Liver (tissue), 9 donors: Measurements from ENCODE around the gene ZNF398. TPM values are rescaled to one million over a fixed set of nuclear protein-coding genes. Genes with fewer than 3 reads are reported as not detected.
A peak's percentile ranks its signal among the peaks of the same experiment; 100 is the strongest.

Experiments
- DNase-seq: peaks from one replicate; pipeline ENCODE4 v3.0.0-alpha.2; 2017; ENCODE audit warnings: low spot score
- H3K27ac ChIP-seq, 2 donors: one replicate each; pipeline ENCODE4 v1.7.0; 2013; ENCODE audit warnings: inconsistent platforms in 2 of 2, low read length in 2 of 2, control low read depth in 1 of 2, low read depth in 1 of 2, mild to moderate bottlenecking in 1 of 2
- H3K27me3 ChIP-seq, 4 donors: one replicate each; pipeline versions ENCODE4 v1.6.1 to v1.7.0; 2013; ENCODE audit warnings: low read length in 3 of 4, inconsistent platforms in 1 of 4, mild to moderate bottlenecking in 1 of 4, moderate library complexity in 1 of 4; ENCODE audit not compliant: control insufficient read depth in 4 of 4, insufficient read depth in 4 of 4
- H3K36me3 ChIP-seq, 4 donors: one replicate each; pipeline versions ENCODE4 v1.6.1 to v1.7.0; 2013; ENCODE audit warnings: low read length in 3 of 4, mild to moderate bottlenecking in 3 of 4, low read depth in 1 of 4, moderate library complexity in 1 of 4; ENCODE audit not compliant: control insufficient read depth in 4 of 4, insufficient read depth in 3 of 4
- H3K4me1 ChIP-seq, 4 donors: one replicate each; pipeline versions ENCODE4 v1.6.1 to v1.7.0; 2013; ENCODE audit warnings: low read length in 3 of 4, mild to moderate bottlenecking in 3 of 4, moderate library complexity in 1 of 4; ENCODE audit not compliant: control insufficient read depth in 4 of 4, insufficient read depth in 4 of 4
- H3K4me3 ChIP-seq, 3 donors: one replicate each; pipeline versions ENCODE4 v1.6.1 to v1.7.0; 2013; ENCODE audit warnings: low read length in 3 of 3, control low read depth in 1 of 3, low read depth in 1 of 3, mild to moderate bottlenecking in 1 of 3
- H3K9ac ChIP-seq, 2 donors: one replicate each; pipeline ENCODE4 v1.7.0; 2013; ENCODE audit warnings: low read length in 2 of 2, mild to moderate bottlenecking in 2 of 2, moderate library complexity in 2 of 2, control low read depth in 1 of 2, low read depth in 1 of 2
- H3K9me3 ChIP-seq, 4 donors: one replicate each; pipeline versions ENCODE4 v1.6.1 to v1.7.0; 2013; ENCODE audit warnings: low read length in 3 of 4; ENCODE audit not compliant: control insufficient read depth in 4 of 4
- FOXA1 ChIP-seq: IDR thresholded peaks from 2 replicates; pipeline ENCODE4 v1.6.1; 2016; ENCODE audit warnings: antibody characterized with exemption
- FOXA2 ChIP-seq: IDR thresholded peaks from 2 replicates; pipeline ENCODE4 v1.6.1; 2016; ENCODE audit warnings: antibody characterized with exemption
- GABPA ChIP-seq, 2 donors: IDR thresholded peaks in 1 of 2; conservative IDR thresholded peaks in 1 of 2; 2 replicates each; pipeline ENCODE4 v1.6.1; 2016; ENCODE audit warnings: antibody characterized with exemption in 2 of 2, mild to moderate bottlenecking in 1 of 2, moderate library complexity in 1 of 2
- JUND ChIP-seq, 2 donors: IDR thresholded peaks; 2 replicates each; pipeline ENCODE4 v1.6.1; 2016; ENCODE audit warnings: antibody characterized with exemption in 2 of 2
- MAX ChIP-seq: IDR thresholded peaks from 2 replicates; pipeline ENCODE4 v1.6.1; 2016; ENCODE audit warnings: antibody characterized with exemption
- RAD21 ChIP-seq, 2 donors: IDR thresholded peaks; 2 replicates each; pipeline ENCODE4 v1.6.1; 2016; ENCODE audit warnings: antibody characterized with exemption in 2 of 2, mild to moderate bottlenecking in 2 of 2
- SP1 ChIP-seq: IDR thresholded peaks from 2 replicates; pipeline ENCODE4 v1.6.1; 2018; ENCODE audit warnings: antibody characterized with exemption, mild to moderate bottlenecking
- TAF1 ChIP-seq: conservative IDR thresholded peaks from 2 replicates; pipeline ENCODE4 v1.6.1; 2016; ENCODE audit warnings: antibody characterized with exemption, mild to moderate bottlenecking
- YY1 ChIP-seq: IDR thresholded peaks from 2 replicates; pipeline ENCODE4 v1.6.1; 2016; ENCODE audit warnings: antibody characterized with exemption, mild to moderate bottlenecking
- ZBTB33 ChIP-seq: IDR thresholded peaks from 2 replicates; pipeline ENCODE4 v1.6.1; 2016; ENCODE audit warnings: antibody characterized with exemption
- WGBS: extraction: QIAGEN DNeasy Blood & Tissue Kit; methylation state at CpG from one replicate; pipeline ENCODE4 v1.1.7; 2013; 5-methylcytosine and 5-hydroxymethylcytosine counted together
- polyA plus RNA-seq, 2 donors: library from polyadenylated mRNA; stranded (reverse) in 1 of 2; unstranded in 1 of 2; fragments of 200-250 nt in 1 of 2; fragments of >200 nt in 1 of 2; fragmentation: Nextera tagmentation in 1 of 2; extraction: Ambion mirVana in 1 of 2; gene quantifications; one replicate each; pipeline versions ENCODE4 v1.2.1 to v1.2.3, GENCODE V29; 2013 to 2015
- total RNA-seq, 2 donors: library from RNA; depleted of rRNA; stranded (reverse); fragments of >200 nt; gene quantifications; one replicate each; pipeline ENCODE4 v1.2.3, GENCODE V29; 2014
- TF ChIP-seq, protein P1 (sequence below): IDR thresholded peaks from 2 replicates; pipeline ENCODE4 v1.6.1; 2016; ENCODE audit warnings: antibody characterized with exemption, mild to moderate bottlenecking
- TF ChIP-seq, protein P2 (sequence below): fragments of 150-350 bp; IDR thresholded peaks from 2 replicates; pipeline ENCODE4 v1.5.1; 2017; ENCODE audit warnings: improper control_type of control experiment, low read depth, low read length; ENCODE audit not compliant: missing input control
- donor health status: healthy.
- donor health status: healthy.
- donor health status: healthy.
- donor health status: healthy.
- donor health status: healthy.

Gene ZNF398
- total and polyA plus RNA-seq, 4 donors: 1.5 to 7.8 (median 4.5) TPM

DNA sequence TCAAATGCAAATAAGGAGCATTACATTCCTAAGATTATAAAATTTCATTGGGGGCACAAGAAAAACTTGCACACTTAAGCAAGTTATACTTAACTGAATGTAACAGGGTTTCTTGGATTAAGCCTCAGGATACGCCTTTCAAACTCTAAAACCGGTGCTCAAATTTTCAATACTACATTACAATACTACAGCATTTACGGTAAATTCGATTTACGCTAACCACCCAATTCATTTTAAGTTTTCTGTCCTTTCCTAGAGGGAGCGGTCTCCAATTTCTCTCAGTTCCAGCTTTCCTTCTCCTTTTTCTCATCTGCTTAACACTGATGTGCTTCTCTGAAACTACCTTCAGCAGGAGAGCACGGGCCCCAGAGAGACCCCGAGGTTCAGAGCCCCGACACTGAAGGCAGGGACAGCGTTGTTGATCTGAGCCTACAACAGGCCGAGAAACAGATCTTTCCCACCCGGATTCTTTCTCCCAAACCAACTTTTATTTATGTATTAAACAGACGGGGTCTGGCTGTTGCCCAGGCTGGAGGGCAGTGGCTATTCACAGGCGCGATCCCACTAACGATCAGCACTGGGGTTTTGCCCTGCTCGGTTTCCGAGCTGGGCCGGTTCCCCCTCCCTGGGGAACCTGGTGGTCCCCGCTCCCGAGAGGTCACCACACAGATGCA is 21.9 kb upstream of the ZNF398 start:
- Histone ChIP-seq H3K36me3 (peaks cover under 1 to 2% (median 1%) of the 10 kb centered on the region in 4 donors), H3K27ac (peak overlapping the region; percentile 94 to 98), H3K4me1 (peaks cover 3 to 15% (median 11%) of the 10 kb centered on the region in 4 donors), H3K27me3 (no peaks in the 10 kb centered on the region), H3K9me3 (peaks cover 0 to under 1% (median 0%) of the 10 kb centered on the region in 4 donors), H3K4me3 (peak overlapping the region; percentile 68 to 100 (median 92)), H3K9ac (peak overlapping the region; percentile 24 to 96)
- 3% methylated on average over 21 of the region's 21 CpGs for WGBS
- peak; percentile 38 for DNase-seq
- TF ChIP-seq ZBTB33 (no peak), TAF1 (no peak), FOXA1 (no peak), SP1 (no peak), GABPA (IDR thresholded peaks at IDR 0.05 in 1 of 2, conservative IDR thresholded peaks at IDR 0.05 in 1 of 2) (no peak), MAX (no peak), JUND (IDR thresholded peaks at IDR 0.05) (no peak), YY1 (no peak)
- TF ChIP-seq, protein P1, sequence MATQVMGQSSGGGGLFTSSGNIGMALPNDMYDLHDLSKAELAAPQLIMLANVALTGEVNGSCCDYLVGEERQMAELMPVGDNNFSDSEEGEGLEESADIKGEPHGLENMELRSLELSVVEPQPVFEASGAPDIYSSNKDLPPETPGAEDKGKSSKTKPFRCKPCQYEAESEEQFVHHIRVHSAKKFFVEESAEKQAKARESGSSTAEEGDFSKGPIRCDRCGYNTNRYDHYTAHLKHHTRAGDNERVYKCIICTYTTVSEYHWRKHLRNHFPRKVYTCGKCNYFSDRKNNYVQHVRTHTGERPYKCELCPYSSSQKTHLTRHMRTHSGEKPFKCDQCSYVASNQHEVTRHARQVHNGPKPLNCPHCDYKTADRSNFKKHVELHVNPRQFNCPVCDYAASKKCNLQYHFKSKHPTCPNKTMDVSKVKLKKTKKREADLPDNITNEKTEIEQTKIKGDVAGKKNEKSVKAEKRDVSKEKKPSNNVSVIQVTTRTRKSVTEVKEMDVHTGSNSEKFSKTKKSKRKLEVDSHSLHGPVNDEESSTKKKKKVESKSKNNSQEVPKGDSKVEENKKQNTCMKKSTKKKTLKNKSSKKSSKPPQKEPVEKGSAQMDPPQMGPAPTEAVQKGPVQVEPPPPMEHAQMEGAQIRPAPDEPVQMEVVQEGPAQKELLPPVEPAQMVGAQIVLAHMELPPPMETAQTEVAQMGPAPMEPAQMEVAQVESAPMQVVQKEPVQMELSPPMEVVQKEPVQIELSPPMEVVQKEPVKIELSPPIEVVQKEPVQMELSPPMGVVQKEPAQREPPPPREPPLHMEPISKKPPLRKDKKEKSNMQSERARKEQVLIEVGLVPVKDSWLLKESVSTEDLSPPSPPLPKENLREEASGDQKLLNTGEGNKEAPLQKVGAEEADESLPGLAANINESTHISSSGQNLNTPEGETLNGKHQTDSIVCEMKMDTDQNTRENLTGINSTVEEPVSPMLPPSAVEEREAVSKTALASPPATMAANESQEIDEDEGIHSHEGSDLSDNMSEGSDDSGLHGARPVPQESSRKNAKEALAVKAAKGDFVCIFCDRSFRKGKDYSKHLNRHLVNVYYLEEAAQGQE: no peak
- TF ChIP-seq, protein P2, sequence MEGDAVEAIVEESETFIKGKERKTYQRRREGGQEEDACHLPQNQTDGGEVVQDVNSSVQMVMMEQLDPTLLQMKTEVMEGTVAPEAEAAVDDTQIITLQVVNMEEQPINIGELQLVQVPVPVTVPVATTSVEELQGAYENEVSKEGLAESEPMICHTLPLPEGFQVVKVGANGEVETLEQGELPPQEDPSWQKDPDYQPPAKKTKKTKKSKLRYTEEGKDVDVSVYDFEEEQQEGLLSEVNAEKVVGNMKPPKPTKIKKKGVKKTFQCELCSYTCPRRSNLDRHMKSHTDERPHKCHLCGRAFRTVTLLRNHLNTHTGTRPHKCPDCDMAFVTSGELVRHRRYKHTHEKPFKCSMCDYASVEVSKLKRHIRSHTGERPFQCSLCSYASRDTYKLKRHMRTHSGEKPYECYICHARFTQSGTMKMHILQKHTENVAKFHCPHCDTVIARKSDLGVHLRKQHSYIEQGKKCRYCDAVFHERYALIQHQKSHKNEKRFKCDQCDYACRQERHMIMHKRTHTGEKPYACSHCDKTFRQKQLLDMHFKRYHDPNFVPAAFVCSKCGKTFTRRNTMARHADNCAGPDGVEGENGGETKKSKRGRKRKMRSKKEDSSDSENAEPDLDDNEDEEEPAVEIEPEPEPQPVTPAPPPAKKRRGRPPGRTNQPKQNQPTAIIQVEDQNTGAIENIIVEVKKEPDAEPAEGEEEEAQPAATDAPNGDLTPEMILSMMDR: no peak

- DNase-seq: peak; percentile 97
- under 1% methylated on average over 72 of the region's 72 CpGs for WGBS
- H3K9me3 ChIP-seq: peaks cover 0 to 7% (median 4%) of the 10 kb centered on the region in 4 donors
- H3K9ac ChIP-seq: peak within 1 kb of the TSS; percentile 96
- no peaks in the 10 kb centered on the region for H3K27me3 ChIP-seq
- peaks cover 2 to 7% (median 5%) of the 10 kb centered on the region in 4 donors for H3K36me3 ChIP-seq
- H3K27ac ChIP-seq: peak within 1 kb of the TSS; percentile 94 to 98
- H3K4me3 ChIP-seq: peak within 1 kb of the TSS; percentile 68 to 100 (median 92)
- H3K4me1 ChIP-seq: peaks cover 3 to 12% (median 8%) of the 10 kb centered on the region in 4 donors
- TF ChIP-seq GABPA (IDR thresholded peaks at IDR 0.05 in 1 of 2, conservative IDR thresholded peaks at IDR 0.05 in 1 of 2) (peak; percentile 40 to 87), YY1 (peak; percentile 83), RAD21 (IDR thresholded peaks at IDR 0.05) (peak; percentile 63 to 77), FOXA2 (no peak)
- TF ChIP-seq, protein P1: peak; percentile 79
- TF ChIP-seq, protein P2: peak; percentile 96
These were observed 21.2 kb upstream of the ZNF398 start, which contains the start of gene ZNF425 for GRCh38 chr7:149125863-149126661. ZNF425 (minus strand) TSS chr7:149126324; CDS start chr7:149126213, 111 bp downstream.
